Measurements from ENCODE around the gene CSGALNACT2.

CSGALNACT2 gene

DNA sequence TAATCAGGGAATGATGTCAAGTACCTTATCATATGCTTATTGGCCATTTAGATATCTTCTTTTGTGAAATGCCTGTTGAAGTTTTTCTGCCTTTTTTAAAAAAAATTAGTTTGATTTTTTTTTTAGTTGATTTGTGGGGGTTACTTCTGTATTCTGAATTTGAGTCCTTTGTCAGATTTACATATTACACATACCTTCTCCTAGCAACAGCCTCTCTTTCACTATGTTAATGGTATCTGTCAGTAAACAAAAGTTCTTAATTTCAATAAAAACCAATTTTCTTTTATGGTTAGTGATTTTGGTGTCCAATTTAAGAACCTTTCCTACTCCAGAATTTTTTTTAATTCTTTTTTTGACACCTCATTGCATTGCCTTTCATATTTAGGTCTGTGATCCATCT is 52.0 kb downstream of the CSGALNACT2 start:
- no peak for FAIRE-seq

DNA sequence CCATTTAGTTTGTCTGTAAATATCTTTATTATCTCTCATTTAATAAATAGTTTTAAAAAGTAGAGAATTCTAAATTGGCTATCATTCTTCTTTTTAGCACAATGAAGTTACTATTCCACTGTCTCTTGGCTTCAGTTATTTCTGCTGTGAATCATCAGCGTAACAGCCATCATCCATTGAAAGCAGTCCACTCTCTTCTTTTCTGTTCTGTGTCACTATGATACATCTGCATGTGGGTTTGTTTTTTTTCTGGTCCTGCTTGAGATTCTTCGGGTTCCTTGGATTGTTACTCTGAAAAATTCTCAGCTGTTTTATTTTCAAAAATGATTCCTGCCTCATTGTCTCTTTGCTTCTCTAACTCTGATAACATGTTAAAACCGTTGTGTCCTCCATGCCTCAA is 52.5 kb downstream of the CSGALNACT2 start:
- FAIRE-seq, result no peak

DNA sequence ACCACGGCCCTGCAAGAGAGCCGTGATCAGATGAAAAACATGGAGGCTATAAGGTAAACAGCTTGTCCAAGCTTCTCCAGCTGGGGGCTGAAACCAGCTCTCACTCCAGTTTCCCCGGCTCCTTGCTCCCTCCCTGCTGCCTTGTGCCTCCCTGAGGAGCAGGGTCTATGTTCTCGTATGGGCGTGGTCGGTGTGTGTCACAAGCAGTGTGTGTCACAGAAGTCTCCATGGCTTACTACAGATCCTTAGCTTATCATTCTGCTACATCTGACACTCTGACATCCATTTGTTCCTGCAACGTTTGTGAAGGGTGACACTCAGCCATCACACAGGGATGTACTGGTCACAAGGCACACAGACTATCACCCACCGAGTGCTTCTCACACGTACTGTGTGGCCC is 54.6 kb downstream of the CSGALNACT2 start:
- no peak for FAIRE-seq

DNA sequence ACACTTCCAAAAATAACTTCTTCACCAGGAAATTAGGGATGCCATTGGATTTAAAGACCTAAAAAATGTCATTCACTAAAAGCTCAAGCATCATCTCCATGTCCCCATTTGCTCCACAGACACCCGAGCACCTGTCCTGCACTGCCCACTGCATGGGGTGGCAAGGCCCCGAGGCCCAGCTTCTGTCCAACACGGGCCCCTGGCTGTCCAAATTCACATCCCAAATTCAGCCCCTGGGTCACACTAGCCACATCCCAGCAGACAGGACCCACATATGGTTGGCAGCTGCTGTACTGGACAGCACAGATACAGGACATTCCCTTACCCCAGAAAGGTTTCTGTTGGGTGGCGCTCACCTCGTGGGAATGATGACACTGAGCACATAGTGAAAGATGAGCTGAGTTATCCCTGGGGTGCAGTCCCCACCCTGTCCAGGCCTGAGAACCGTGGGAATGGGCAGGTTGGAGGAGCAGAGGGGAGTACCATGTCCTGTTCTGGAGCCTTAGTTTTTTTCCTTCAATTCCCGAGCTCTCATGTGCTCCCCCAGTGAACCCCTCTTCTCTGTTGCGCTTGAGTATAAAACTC is 55.3 kb downstream of the CSGALNACT2 start:
- FAIRE-seq, result no peak

DNA sequence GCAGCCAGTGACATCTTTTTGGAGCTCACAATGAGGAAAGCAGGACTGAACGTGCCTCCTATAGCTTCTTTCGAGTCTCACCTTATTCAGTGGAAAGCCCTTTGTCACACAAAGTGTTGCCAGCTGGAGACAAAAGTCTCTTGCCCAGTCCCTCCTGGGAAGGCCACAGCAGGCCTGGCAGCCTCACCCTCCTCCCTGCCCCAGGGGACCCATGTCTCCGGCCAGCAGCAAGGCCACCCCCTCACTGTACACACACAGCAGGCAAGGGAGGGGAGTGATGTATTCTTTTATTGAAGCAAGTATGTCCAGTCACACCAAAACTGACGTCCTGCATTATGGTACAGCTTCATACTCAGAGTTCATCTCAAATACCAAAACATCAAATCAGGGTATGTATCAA is 56.0 kb downstream of the CSGALNACT2 start:
- no peak for FAIRE-seq

DNA sequence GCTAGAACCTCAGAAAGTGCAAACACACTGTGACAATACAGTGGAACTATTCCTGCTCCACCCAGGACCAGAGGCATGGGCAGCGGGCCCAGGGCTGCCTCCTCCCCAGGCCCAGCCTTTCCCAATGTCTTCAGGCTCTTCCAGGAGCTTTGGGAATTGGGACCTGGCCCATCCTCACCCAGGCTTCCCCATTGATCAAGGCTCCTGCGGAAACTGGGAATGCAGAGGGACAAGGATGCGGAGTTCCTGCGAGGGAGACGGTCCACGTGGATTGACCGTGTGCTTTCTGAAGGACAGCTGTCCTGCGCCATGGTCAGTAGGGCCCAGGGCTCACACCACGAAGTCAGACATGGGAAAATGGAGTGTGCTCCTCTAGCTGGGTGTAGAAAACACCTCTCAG is 56.6 kb downstream of the CSGALNACT2 start:
- FAIRE-seq, result no peak

DNA sequence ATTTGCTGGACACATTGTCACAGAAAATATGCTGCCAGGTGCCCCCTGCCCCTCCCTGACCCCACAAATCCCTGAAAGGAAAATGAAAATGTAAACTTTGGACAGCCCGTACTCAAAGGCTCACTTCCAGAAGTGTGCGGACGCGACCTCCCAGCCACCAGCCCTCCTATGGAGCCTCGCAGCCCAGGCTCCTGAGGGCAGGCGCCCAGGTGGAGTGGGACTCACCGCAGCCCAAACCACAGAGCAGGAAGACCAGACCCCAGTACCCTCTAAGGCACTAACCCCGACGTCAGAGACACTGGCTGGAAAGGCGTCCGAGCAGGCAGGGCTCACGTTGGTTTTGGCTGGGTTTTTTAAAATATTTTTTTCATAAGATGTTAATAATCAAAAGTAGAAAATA is 57.3 kb downstream of the CSGALNACT2 start:
- no peak for FAIRE-seq

DNA sequence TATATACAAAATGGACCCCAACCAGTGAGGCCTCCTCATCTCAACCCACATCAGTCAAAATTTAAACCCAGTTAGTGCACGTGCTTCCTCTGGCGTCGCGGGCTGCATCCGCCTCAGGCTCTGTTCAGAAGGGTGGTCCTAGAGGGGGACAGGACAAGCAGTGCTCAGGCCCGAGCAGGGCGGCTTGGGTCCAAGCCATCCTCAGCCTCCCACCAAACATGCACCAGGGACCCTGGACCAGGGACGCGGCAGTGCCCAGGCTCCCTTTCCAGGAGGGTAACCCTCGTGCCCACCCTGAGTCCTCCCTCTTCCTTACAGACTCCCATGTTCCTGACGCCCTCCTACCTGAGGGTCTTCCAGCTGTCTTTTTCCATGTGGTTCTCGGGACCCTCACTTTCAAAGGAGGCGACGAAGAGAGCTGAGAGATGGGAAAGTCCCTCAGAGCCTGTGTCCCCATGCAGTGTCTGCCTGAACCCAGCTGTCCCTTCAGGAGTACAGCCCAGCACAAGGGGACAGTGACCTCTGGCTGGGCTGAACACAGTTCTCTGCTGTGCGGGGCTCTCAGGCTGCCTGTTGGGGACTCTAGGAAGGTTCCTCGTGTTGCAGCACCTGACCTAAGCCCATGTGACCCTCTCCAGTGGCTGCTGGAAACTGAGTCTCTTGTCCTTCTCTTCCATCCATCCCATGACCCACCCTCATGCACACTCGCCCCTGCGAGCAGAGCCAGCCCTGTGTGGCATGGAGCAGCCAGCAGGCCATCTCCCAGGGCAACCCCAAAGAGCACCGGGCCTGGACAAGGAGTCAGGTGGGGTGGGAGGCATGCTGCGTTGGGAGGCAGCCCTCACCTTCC is 58.1 kb downstream of the CSGALNACT2 start:
- no peak for FAIRE-seq

DNA sequence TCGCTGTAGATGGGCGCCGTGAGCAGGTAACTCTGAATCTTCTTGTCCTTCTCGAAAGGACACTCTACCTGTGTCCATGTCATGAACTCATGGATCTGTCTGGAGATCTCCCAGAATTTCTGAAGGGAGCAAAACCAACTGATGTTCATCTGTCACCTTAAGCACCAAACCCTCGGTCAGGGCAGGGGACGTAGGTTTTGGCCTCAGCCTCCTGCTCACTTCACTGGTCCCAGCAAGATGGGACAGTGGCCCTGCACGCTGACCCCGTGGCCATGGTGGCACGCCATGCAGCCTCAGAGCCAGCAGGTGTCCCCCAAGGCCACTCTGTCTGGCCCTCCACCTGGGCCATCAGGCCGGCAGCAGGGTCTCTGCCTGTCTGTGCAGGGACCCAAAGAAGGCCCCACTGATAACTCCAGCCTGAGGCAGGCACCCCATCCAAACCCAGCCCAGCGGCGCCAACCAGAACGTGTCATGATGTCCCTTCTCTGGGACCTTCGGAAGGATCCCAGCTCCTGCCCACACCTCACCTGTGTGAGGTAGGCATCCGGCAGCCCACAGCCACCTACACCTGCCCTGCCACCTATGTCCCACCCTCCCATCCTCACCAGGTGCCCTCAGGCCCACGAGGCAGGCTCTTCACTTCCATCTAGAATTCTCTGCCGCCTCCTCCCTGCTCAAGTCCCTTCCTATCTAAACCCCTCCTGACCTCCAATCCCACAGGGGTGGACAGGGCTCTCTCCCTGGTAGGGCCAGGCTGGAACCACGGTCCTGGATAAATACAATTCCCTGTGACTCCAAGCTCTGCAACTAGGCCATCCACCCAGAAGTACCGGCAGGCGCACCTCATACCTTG is 59.0 kb downstream of the CSGALNACT2 start:
- FAIRE-seq, result no peak

DNA sequence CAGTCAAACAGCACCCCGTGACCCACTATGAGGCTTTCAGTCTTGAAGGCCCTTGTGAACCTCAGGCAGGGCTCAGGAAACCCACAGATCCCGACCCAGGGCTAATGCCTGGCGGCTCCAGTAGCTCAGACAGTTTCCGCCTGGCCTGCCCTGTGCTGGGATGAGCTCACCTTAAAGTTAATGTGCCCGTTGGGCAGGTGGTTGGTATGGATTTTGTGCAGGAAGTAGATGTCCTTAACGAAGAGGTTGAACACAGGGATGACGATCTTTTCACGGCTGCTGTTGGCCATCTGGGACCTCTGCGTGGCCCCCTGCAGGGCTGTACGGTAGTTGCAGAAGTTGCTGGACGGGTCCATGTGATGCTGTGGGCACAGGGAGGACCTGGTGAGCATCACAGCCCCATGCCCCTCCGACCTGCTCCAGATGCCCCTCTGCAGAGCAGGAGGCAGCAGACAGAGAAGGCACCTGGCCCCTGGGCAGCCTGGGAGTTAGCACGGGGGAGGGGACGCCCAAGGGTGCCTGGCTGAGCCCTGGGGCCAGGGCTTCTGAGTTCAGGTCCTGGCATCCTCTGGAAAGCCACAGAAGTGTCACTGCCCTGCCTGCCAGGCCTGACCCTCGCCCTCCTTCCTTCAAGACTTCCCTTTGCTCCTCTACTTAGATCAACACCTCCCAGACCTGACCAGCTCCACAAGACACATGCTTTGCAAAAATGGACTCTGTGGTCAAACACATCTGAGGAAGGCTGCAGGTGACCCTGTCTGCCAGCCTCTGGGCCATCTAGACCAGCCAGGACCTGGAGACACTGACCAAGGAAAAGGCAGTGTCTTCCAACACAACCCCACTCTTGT is 59.8 kb downstream of the CSGALNACT2 start:
- FAIRE-seq, result no peak

DNA sequence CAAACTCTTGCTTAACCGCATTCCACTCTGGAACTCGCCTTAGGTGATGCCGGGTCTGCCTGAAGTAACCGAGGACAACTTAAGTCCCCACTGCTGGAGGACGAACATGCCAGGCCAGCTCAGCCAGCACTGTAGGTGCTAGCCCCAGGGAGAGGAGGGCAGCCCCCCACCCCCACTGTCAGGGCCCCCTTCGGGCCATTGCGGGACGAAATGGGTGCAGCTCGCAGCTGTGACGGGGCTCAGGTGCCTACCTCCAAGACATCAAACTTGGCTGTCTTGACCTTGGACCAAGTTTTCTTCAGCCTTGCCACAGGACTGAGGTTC is 60.4 kb downstream of the CSGALNACT2 start:
- FAIRE-seq, result no peak

DNA sequence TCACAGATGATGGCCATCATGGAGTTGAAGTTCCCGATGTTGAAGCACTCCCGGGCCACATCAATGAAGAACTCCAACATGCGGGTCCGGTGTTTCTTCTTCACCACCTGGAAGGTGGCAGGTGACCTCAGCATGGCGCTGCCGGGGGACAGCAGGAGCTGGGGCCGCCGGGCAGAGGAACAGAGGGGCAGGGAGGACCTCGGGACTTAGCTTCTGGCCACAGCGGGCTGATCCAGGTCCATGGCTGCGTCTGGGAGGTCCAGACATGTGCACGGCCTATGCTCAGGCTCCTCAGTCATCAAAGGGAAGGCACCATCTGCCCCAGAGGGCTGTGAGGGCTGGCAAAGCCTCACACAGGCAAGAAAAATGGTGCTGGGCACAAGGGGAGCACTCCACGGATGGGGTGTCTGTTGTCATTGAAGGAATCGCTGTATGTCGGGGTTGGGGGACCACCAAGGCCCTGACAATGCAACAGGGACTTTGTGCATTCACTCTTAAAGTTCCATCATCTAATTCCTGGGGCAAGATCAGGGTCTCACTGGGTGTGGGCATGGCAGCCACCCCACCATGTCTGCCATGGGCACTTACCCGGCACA is 60.9 kb downstream of the CSGALNACT2 start:
- no peak for FAIRE-seq

DNA sequence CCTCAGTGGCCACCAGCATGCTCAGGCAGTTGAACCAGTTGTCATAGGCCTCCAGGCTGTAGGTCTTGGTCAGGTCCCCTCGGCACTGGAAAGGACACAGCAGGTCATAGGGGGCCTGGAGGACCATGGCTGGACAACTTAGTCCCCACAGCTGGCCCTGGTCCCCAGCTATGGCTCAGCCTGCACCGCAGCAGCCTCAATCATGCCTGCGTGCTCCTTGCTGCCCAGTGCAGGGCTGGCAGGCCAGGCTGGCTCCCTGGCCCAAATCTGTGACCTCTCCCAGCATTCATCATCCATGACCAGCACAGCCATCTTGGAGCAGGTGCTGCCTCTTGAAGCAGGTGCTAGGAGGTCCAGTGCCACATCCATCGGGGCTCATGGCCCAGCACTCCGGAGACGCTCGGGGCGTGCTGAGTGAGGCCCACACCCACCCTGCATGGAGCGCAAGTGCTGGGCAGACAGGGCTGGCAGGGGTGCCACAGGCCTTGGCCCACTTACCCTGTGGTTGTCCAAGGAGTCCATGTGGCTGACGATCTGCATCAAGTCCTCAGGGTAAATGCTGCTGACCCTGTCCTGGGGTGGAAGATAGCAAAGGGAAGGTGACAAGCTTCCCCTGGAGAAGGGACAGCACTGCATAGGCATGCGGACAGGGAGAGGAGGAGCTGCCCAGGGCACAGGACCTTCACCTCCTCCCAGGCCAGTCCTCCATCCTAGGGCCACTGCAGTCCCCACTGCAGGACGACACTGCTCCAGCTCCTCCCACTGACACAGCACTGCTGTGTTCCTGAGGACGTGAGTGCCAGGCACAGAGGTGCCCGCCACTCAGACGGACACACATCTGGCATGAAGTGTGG is 61.7 kb downstream of the CSGALNACT2 start:
- no peak for FAIRE-seq

DNA sequence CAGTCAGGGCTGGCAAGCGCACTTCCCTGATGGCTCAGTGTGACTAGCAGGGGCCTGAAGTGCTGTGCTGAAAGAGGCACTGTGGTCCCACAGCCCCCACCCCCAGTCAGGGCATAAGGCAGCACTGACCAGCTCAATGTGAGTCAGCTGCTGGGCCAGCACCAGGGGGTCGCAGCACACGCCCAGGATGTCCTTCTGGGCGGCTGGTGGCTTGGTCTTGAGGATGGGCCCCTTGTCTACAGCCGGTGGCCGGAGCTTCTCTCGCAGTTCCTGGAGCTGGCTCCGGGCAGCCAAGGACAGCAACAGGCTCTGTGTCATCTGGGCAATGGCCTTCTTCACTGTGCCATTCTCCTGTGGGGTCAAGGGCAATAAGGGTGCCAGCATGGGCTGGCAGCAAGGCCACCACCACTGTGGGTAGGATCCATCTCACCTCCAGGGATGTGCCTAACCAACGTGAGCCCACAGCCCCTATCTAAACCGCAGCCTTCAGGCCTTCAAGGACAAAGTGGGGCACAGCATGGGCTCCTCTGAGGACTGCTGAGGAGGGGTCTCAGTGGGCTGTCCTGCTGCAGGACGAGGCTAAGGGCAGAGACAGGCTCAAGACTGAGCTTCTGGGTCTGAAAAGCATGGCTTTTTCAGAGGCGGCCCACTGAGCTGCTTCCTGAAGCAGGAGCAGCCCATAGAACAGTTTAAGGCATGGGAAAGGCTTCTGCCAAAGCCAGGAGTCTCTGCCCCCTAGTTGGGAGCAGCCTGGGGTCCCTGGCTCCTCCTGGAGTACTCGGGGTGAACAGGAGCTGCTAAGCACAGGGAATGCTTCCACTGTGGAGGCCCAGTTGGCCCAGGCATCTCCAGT is 62.5 kb downstream of the CSGALNACT2 start:
- no peak for FAIRE-seq

DNA sequence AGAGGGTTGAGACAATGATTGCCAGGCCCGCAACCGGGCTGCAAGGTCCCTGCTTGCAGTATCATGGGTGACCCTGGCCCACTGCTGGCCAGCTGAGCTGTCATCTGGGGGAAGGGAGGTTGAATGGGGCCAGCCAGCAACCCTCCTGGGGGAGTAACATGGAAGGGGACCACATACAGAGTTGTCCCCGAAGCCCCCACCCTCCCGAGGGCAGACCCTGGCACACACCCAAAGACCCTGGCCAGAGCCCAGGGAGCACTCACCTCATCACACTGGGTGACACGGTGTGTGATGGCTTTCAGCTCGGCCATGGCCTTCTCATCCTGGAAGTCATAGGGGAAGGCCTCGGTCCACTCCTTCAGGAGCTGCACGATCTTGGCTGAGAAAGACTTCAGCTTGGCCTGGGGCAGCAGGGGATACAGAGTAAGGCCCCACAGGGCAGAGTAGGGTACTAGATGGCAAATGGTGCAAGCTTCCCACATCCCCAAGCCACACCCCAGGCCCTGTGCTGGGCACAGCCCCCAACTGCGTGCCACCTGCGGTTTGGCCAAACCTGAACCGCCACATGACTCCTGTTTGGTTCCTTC is 63.4 kb downstream of the CSGALNACT2 start:
- FAIRE-seq, result no peak

DNA sequence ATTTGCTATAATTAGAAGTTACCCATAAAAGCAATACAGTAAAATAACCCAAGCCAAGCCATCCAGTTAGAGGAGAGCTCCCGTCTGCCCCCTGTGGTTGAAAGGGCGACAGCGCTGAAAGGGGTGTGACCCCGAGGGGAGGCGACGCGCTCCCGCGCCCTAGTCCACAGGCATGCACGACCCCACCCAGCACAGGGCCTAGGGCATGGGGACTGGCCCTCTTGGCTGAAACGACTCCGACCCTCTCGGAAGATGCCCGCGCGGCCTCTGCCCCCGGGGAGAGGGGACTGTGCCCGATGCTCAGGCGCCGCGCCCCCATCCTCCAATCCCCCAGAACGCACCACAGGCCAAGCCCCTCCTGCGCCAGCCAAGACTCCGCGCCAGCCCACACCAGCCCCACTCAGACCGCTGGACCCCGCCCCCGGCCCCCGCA is 64.0 kb downstream of the CSGALNACT2 start:
- no peak for FAIRE-seq

DNA sequence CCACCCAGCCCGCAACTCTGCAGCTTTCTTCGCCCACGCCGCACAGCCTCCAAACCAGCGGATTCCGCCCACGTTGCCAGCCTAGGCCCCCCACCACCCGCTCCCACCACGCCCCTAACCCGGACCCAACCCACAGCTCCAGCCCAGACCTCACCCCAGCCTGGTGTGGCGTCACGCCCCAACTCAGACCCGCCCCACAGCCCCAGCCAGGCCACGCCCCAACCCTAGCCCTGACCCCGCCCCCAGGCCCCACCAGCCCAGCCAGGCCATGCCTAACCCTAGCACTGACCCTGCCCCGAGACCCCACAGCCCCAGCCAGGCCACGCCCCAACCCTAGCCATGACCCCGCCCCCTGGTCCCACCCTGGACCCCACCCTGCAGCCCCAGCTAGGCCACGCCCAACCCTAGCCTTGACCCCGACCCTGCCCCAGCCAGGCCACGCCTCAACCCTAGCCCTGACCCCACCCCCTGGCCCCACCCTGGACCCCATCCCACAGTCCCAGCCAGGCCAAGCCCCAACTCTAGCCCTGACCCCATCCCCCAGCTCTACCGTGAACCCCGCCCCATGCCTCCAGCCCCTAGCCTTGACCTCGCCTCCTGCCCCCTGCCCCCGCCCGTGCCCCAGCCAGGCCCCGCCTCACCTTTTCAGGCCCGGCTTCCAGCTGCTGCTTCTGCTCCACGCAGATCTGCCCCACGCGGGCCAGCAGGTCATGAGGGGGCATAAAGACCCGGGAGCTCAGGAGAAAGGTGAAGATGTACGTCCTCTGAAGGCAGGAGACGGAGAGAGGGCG is 64.6 kb downstream of the CSGALNACT2 start:
- FAIRE-seq, result no peak

DNA sequence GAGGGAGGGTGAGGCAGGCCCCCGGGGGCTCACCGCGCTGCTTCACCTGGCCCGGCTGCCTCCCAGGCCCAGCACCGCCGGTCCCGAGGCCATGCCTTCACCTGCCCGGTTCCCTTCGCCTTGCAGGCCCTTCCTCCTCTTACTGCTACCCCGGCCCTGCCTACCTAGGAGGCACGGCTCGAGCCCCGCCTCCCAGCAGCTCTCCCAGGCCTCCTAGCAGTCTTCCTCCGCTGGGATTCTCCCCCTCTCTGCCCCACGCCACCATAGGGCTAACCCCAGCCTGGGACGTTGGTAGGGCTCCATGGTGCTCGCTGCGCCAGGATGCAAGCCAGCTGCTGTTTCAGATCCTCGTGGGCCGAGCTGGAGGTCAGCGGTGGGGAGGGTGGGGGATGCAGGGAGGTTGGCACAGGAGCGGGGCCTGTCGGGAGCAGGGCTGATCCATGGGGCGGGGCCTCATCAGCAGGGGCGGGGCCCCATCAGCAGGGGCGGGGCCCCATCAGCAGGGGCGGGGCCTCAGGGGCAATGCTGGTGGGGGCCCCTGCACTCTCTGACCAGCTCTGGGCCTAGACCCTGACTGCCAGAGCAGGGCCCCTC is 65.3 kb downstream of the CSGALNACT2 start:
- no peak for FAIRE-seq
